Esophagus muscularis mucosa (tissue), 4 donors: ENCODE data around the gene PRPF31. TPM values are rescaled to one million over a fixed set of nuclear protein-coding genes. Genes with fewer than 3 reads are reported as not detected.
"Not testable (repeated sequence)": the region's sequence is repeated elsewhere in the genome, so short reads cannot be mapped to it uniquely, and the experiment has no call there.

Source experiments
- DNase-seq: peaks from one replicate; pipeline ENCODE4 v3.0.0-alpha.2; 2017; ENCODE audit errors: extremely low spot score
- H3K27ac ChIP-seq, 4 donors: fragments of 200-600 bp; sonication (generic); replicated peaks in 1 of 4; 1 replicate in 3 of 4; 2 replicates in 1 of 4; pipeline ENCODE4 v1.5.1; 2016 to 2019; ENCODE audit warnings: mild to moderate bottlenecking in 1 of 4
- H3K27me3 ChIP-seq, 4 donors: fragments of 200-600 bp; sonication (generic); one replicate each; pipeline versions ENCODE4 v1.5.1 to v1.6.0; 2016 to 2019
- H3K36me3 ChIP-seq, 4 donors: fragments of 200-600 bp; sonication (generic); one replicate each; pipeline ENCODE4 v1.5.1; 2016 to 2019
- H3K4me1 ChIP-seq, 4 donors: fragments of 200-600 bp; sonication (generic); one replicate each; pipeline ENCODE4 v1.5.1; 2016 to 2019
- H3K4me3 ChIP-seq, 4 donors: fragments of 200-600 bp; sonication (generic); 1 replicate in 2 of 4; 2 replicates in 2 of 4; pipeline ENCODE4 v1.5.1; 2016 to 2019; ENCODE audit warnings: mild to moderate bottlenecking in 4 of 4, moderate library complexity in 1 of 4
- H3K9me3 ChIP-seq, 4 donors: fragments of 200-600 bp; sonication (generic); 1 replicate in 3 of 4; 2 replicates in 1 of 4; pipeline ENCODE4 v1.5.1; 2016 to 2019
- EP300 ChIP-seq: sonication (generic); formaldehyde crosslinking; IDR thresholded peaks from one replicate; pipeline ENCODE4 v1.6.1; 2017; ENCODE audit warnings: antibody characterized with exemption
- POLR2A ChIP-seq: fragments of 450-650 bp; IDR thresholded peaks from one replicate; pipeline ENCODE4 v1.6.1; 2017; ENCODE audit warnings: antibody characterized with exemption, moderate library complexity, mild to moderate bottlenecking, low read depth
- POLR2AphosphoS5 ChIP-seq, 2 donors: sonication (generic); formaldehyde crosslinking; IDR thresholded peaks; one replicate each; pipeline ENCODE4 v1.6.1; 2017; ENCODE audit warnings: antibody characterized with exemption in 2 of 2
- WGBS: methylation state at CpG from one replicate; pipeline ENCODE4 v1.1.5; 2018; 5-methylcytosine and 5-hydroxymethylcytosine counted together
- intact Hi-C: fragments of 100-400 bp; cut with DNase I; formaldehyde crosslinking; loops from one replicate; pipeline ENCODE4 v1.15.1; 2023
- total RNA-seq, 4 donors: library from RNA; depleted of rRNA; stranded (reverse); fragments of >200 nt; gene quantifications; one replicate each; pipeline versions ENCODE4 v1.1.0 to v1.2.1, GENCODE V29; 2016
- TF ChIP-seq, protein P1 (sequence below), 3 experiments: fragments of 200-600 bp in 2 of 3; fragments of 450-650 bp in 1 of 3; sonication (generic) in 2 of 3; IDR thresholded peaks; one replicate each; pipeline ENCODE4 v1.5.1; 2017 to 2019; ENCODE audit warnings: antibody characterized with exemption in 3 of 3, mild to moderate bottlenecking in 2 of 3, moderate library complexity in 1 of 3

The PRPF31 gene
- total RNA-seq, 4 donors from 2014 or later, result 44.9 to 64.3 (median 56.0) TPM

DNA sequence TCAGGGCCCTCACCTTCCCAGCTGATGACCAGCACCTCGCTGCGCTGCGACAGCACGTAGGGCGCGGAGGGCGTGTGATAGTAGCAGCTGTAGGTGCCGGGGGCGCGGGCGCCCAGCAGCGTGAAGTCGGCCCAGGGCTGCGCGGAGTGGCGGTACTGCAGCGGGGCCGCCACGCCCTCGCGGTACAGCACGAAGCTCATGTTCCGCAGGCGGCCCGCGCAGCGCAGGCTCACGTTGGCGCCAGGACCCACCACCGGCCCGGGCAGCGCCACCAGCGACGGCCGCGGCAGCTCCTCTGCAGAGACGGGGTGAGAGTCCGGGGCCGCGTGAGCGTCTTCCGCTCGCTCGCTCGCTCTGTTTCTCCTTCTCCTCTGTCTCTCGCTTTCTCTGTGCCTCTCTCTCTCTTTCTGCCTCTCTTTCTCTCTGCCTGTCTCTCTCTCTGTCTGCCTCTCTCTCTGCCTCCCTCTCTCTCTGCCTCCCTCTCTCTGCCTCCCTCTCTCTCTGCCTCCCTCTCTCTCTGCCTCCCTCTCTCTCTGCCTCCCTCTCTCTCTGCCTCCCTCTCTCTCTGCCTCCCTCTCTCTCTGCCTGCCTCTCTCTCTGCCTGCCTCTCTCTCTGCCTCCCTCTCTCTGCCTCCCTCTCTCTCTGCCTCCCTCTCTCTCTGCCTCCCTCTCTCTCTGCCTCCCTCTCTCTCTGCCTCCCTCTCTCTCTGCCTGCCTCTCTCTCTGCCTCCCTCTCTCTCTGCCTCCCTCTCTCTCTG, 19.5 kb upstream of the PRPF31 start:
- Histone ChIP-seq H3K27me3 (peaks cover 0 to 28% (median 4%) of the 10 kb centered on the region in 4 donors), H3K4me3 (peak overlapping the region; percentile 45 to 58 (median 50)), H3K27ac (peak overlapping the region in 3 of 4 donors; percentile 13 to 78 (median 23)), H3K4me1 (peaks cover 0 to 19% (median 14%) of the 10 kb centered on the region in 4 donors)
- 0% methylated on average over 18 of the region's 46 CpGs for WGBS
- DNase-seq, H3K36me3 ChIP-seq, intact Hi-C loops, H3K9me3 ChIP-seq: not testable (repeated sequence)
- TF ChIP-seq, protein P1, sequence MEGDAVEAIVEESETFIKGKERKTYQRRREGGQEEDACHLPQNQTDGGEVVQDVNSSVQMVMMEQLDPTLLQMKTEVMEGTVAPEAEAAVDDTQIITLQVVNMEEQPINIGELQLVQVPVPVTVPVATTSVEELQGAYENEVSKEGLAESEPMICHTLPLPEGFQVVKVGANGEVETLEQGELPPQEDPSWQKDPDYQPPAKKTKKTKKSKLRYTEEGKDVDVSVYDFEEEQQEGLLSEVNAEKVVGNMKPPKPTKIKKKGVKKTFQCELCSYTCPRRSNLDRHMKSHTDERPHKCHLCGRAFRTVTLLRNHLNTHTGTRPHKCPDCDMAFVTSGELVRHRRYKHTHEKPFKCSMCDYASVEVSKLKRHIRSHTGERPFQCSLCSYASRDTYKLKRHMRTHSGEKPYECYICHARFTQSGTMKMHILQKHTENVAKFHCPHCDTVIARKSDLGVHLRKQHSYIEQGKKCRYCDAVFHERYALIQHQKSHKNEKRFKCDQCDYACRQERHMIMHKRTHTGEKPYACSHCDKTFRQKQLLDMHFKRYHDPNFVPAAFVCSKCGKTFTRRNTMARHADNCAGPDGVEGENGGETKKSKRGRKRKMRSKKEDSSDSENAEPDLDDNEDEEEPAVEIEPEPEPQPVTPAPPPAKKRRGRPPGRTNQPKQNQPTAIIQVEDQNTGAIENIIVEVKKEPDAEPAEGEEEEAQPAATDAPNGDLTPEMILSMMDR (IDR thresholded peaks at IDR 0.05), result peak in 1 of 3 experiments; percentile 23

DNA sequence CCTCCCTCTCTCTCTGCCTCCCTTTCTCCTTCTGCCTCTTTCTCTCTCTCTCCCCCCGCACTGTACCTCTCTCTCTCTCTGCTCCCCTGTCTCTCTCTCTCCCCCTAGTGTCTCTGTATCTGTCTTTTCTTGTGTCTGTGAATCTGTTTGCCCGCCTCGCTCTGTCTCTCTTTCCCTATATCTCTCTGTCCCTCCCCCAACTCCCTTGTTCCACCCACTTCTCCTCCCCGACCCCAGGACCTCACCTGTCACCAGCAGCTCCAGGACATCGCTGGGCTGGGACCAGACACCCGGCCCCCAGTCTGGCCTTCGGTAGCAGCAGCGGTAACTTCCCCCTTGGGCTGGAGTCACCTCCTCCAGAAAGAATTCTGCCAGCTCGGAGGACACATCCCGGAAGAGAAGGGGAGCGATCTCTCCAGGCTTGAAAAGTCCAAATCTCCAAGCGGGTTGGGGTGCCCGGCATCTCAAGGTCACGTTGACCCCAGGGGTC, 18.9 kb upstream of the PRPF31 start:
- WGBS, result 12% methylated on average over 11 of the region's 14 CpGs
- H3K4me3 ChIP-seq, result peak overlapping the region; percentile 21 to 54 (median 38)
- peak overlapping the region; percentile 8 to 78 (median 42) for H3K27ac ChIP-seq
- no peaks in the 10 kb centered on the region for H3K9me3 ChIP-seq
- no peak for TF ChIP-seq POLR2AphosphoS5 (IDR thresholded peaks at IDR 0.05)
- TF ChIP-seq POLR2A, result no peak
- TF ChIP-seq, protein P1 (IDR thresholded peaks at IDR 0.05), result no peak
- no peak for TF ChIP-seq EP300
- DNase-seq, result no peak
- H3K27me3 ChIP-seq, result peaks cover 0 to 25% (median 4%) of the 10 kb centered on the region in 4 donors
- H3K4me1 ChIP-seq, result peaks cover 0 to 19% (median 14%) of the 10 kb centered on the region in 4 donors
- intact Hi-C loops, result no loop called here
- no peaks in the 10 kb centered on the region for H3K36me3 ChIP-seq

DNA sequence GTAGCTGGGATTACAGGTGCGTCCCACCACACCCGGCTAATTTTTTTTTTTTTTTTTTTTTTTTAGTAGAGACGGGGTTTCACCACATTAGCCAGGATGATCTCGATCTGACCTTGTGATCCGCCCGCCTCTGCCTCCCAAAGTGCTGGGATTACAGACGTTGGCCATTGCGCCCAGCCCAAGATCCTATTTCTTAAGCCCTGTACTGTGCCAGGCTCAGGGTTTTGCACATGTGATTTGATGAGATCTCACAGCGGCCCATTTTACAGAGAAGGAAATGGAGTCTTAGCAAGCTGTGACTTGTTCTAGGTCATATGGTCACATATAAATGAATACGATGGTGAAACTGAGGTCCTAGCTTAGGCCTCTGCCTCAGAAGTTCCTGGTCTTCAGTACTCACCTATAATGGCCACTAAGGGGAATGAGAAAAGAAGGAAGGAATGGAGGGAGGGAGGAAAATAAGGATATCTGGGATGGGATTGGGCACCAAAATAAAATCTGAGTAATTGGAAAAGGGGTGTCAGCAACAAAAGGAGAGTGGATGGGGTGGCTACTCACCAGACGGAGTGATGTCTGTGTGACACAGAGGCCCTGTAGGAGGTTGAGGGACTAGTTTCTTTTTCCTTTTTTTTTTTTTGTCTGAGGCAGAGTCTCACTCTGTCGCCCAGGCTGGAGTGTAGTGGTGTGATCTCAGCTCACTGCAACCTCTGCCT, 16.2 kb upstream of the PRPF31 start:
- DNase-seq, result no peak
- peaks cover 0 to 2% (median 0%) of the 10 kb centered on the region in 4 donors for H3K36me3 ChIP-seq
- H3K27me3 ChIP-seq, result peaks cover 0 to 21% (median 4%) of the 10 kb centered on the region in 4 donors
- TF ChIP-seq EP300, result no peak
- no peak for TF ChIP-seq POLR2AphosphoS5 (IDR thresholded peaks at IDR 0.05)
- no peak for TF ChIP-seq POLR2A
- TF ChIP-seq, protein P1 (IDR thresholded peaks at IDR 0.05), result no peak
- H3K4me3 ChIP-seq, result no peak overlapping the region
- H3K27ac ChIP-seq, result no peak overlapping the region
- 79% methylated on average over 12 of the region's 12 CpGs for WGBS
- no peaks in the 10 kb centered on the region for H3K9me3 ChIP-seq
- peaks cover 7 to 40% (median 33%) of the 10 kb centered on the region in 4 donors for H3K4me1 ChIP-seq
- intact Hi-C loops, result no loop called here

DNA sequence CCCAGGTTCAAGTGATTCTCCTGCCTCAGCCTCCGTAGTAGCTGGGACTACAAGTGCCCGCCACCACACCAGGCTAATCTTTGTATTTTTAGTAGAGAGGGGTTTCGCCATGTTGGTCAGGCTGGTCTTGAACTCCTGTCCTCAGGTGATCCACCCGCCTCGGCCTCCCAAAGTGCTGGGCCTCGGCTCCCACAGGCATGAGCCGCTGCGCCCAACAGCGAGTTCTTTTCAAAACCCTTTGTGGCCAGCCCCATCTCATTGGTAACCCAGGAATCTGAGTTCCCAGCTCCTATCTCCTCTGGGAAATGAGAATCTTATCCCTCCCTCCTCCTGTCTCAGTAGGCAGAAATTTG, 15.7 kb upstream of the PRPF31 start:
- intact Hi-C loops, result loop anchor here (10.0 kb wide), 1 partner anchor 225 kb away; no protein-coding TSS in a partner anchor
- H3K9me3 ChIP-seq, DNase-seq, H3K36me3 ChIP-seq, H3K27ac ChIP-seq, H3K4me3 ChIP-seq: not testable (repeated sequence)
- WGBS, result 85% methylated on average over 9 of the region's 9 CpGs
- Histone ChIP-seq H3K4me1 (peaks cover 7 to 45% (median 36%) of the 10 kb centered on the region in 4 donors), H3K27me3 (peaks cover 0 to 16% (median 4%) of the 10 kb centered on the region in 4 donors)

DNA sequence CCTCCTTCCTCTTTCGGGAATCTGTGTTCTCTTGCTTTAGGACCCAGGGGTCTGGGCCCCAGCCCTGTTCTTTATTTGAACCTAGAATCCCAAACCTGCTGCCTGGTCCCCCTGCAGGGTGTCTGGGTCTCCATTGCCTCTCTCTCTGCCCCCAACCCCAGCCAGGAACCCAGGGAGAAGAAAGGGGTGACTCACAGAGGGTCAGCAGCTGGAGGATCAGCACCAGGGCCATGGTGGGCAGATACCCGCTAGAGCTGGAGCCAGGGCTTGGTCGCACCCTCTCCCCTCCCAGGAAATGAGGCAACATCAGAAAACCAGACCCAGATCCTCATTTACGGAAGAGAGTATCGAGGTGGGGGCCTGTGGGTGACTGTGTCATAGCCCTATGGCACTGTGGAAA, 15.0 kb upstream of the PRPF31 start, which contains the start of gene OSCAR:
TSS of gene OSCAR (minus strand) at position 243 of the 400 bp plus-strand sequence. CDS start at position 232, 11 bp downstream.
- TF ChIP-seq, protein P1 (IDR thresholded peaks at IDR 0.05), result no peak
- no peak for TF ChIP-seq POLR2AphosphoS5 (IDR thresholded peaks at IDR 0.05)
- TF ChIP-seq POLR2A, result no peak
- no peak for TF ChIP-seq EP300
- no peak for DNase-seq
- Histone ChIP-seq H3K4me3 (peak within 1 kb of the TSS in 1 of 4 donors; percentile 7), H3K9me3 (no peaks in the 10 kb centered on the region), H3K36me3 (peaks cover 0 to 9% (median 3%) of the 10 kb centered on the region in 4 donors), H3K4me1 (peaks cover 7 to 42% (median 34%) of the 10 kb centered on the region in 4 donors), H3K27me3 (peaks cover 0 to 9% (median 3%) of the 10 kb centered on the region in 4 donors), H3K27ac (no peak within 1 kb of the TSS)
- intact Hi-C loops, result loop anchor here (10.0 kb wide), 1 partner anchor 226 kb away; no protein-coding TSS in a partner anchor
- 62% methylated on average over 5 of the region's 5 CpGs for WGBS
